Measurements from ENCODE around the gene CR1L.
"Not testable (repeated sequence)": the region's sequence is repeated elsewhere in the genome, so short reads cannot be mapped to it uniquely, and the experiment has no call there.

The CR1L gene

GRCh38 chr1:207646944-207647579 lies 2.1 kb downstream of the CR1L start:
- DNase-seq = no peak

DNA sequence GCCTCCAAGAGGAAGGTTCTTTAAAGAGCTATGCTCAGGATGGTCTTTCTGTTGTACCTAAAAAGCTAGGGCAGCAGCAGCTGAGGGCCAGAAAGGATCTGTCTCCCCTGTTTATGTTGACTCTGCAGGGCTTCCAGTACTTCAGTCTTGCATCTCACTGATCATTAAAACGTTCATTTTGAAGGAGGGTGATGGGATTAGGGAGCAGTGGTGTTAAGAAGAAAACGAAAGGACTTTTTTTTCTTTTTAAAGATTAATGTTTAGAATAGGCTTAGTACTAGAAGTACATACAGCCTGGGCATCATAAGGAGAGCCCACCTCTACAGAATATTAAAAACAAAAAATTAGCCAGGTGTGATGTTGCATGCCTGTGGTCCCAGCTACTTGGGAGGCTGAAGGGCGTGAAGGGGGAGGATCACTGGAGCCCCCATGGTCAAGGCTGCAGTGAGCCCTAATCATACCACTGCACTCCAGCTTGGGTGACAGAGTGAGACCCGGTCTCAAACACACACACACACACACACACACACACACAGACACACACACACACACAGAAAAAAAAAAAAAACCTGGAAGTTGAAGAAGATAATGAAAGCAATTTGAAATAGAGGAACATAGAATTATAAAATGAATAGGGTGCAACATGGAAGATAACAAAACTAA lies 2.9 kb downstream of the CR1L start:
- no peak for DNase-seq

GRCh38 chr1:207648334-207649209 lies 3.6 kb downstream of the CR1L start:
- no peak for DNase-seq

- DNase-seq = no peak
These were observed 4.3 kb downstream of the CR1L start for GRCh38 chr1:207649210-207649753.

- DNase-seq = no peak
These were observed 5.1 kb downstream of the CR1L start for GRCh38 chr1:207649865-207650580.

DNA sequence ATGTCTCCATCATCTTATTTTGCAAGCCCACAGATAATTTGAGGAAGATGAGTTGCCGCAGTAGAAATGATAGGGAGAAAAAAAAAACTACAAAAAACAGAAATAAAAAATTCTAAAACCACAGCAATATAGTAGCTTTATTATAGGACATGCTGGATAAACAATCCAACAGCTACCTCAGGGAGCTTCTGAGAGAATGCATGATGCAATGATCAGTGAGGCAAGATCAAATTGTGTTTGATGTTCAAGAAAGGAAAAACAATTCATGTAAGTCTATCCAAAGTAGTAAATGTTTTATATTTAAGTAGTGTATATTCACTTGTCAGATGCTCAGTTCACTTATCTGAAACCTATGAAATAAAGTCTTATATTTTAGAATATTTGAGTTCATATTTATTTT lies 6.7 kb downstream of the CR1L start:
- DNase-seq = no peak

GRCh38 chr1:207654320-207654719 lies 9.4 kb downstream of the CR1L start:
- DNase-seq = no peak

DNA sequence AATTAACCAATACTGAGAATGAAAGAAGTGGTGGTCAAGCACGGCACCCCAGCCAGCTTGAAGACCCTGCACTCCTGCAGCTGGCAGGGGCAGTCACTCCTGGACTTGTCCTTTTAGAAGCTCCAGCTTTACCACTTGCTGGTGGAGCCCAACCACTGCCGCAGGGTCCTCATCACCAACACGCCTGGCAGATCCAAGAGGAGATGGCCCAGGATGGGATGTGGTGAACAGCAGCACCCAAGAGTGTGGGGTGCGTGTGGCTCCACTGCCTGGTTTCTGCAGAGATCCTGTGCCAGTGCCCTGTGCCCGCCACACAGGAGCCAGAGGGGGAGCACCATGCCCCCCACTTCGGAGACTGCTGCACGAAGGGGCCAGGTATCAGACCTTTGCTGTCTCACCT lies 13.5 kb downstream of the CR1L start:
- no peak for DNase-seq

- no peak for DNase-seq
These were observed 14.1 kb downstream of the CR1L start for GRCh38 chr1:207658904-207659485.

DNA sequence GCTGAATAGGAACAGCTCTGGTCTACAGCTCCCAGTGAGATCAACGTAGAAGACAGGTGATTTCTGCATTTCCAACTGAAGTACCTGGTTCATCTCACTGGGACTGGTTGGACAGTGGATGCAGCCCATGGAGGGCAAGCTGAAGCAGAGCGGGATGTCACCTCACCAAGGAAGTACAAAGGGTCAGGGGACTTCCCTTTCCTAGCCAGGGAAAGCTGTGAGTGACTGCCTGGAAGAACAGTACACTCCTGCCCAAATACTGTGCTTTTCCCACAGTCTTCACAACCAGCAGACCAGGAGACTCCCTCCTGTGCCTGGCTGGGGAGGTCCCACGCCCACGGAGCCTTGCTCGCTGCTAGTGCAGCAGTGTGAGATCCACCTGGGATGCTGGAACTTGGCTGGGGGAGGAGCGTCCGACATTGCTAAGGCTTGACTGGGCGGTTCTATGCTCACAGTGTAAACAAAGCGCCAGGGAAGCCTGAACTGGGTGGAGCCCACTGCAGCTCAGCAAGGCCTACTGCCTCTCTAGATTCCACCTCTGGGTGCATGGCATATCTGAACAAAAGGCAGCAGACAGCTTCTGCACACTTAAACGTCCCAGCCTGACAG lies 14.7 kb downstream of the CR1L start:
- DNase-seq = no peak

DNA sequence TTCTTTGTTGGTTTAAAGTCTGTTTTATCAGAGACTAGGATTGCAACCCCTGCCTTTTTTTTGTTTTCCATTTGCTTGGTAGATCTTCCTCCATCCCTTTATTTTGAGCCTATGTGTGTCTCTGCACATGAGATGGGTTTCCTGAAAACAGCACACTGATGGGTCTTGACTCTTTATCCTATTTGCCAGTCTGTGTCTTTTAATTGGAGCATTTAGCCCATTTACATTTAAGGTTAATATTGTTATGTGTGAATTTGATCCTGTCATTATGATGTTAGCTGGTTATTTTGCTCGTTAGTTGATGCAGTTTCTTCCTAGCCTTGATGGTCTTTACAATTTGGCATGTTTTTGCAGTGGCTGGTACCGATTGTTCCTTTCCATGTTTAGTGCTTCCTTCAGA lies 16.5 kb downstream of the CR1L start:
- not testable (repeated sequence) for DNase-seq

GRCh38 chr1:207666342-207666741 lies 21.4 kb downstream of the CR1L start:
- no peak for DNase-seq

DNA sequence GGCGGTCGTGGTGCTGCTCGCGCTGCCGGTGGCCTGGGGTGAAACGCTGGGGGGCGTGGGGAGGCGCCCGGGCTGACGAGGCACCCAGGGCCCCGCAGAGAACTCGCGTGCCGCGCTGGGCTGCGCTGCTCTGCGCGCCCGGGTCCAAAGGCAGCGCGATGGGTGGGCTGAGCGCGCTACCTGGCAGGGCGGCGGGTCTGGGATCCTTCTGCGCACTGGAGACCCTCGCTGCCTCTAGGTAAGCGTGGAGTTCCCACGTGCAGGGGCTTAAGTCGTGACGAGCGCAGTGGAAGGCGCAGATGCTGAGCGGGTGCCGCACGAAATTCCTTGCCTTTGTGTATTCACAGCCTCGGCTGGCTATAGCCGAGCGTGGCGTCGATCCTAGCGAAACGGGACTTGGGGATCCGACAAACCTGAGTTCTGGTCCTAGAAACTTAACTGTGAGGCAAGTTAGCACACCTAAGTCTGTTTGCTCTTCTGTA lies 24.6 kb downstream of the CR1L start:
- DNase-seq = no peak

GRCh38 chr1:207670192-207670591 lies 25.3 kb downstream of the CR1L start:
- no peak for DNase-seq

- no peak for DNase-seq
These were observed 26.1 kb downstream of the CR1L start for GRCh38 chr1:207670997-207671396.

DNA sequence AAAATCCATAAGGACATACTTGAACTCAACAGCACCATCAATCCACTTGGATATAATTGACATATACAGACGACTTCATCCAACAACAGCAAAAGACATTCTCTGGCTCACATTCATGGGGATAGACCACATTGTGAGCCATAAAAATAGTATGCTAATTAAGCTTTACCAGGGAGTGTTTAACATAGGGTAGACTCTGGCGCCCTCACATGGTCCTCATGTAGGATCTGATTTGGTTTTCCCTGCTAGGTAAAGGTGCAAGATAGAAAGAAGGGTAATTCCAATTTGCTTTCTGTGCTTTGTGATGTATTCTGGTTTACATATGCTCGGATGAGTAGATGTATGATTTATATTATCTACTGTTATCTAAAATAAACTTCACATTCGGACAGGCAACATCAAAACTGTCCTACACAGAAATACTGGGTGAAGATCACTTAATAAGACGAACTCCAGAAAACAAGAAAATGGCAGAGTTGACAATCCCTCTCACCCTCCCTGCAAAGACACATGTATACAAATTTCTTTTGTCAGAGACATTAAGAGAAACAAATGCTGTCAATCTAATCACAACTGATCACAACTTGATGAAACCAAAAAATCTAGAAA lies 27.7 kb downstream of the CR1L start:
- DNase-seq = no peak

- no peak for DNase-seq
These were observed 28.5 kb downstream of the CR1L start for GRCh38 chr1:207673399-207673798.

GRCh38 chr1:207676153-207676552 lies 31.2 kb downstream of the CR1L start:
- DNase-seq = no peak

GRCh38 chr1:207680590-207681388 lies 35.9 kb downstream of the CR1L start:
- not testable (repeated sequence) for DNase-seq

- not testable (repeated sequence) for DNase-seq
These were observed 38.0 kb downstream of the CR1L start for GRCh38 chr1:207682872-207683434.
